Glutamatergic neuron (in vitro differentiated cells): Measurements from ENCODE around the gene PRPF6. TPM values are rescaled to one million over a fixed set of nuclear protein-coding genes. Genes with fewer than 3 reads are reported as not detected.
"Not testable (repeated sequence)": the region's sequence is repeated elsewhere in the genome, so short reads cannot be mapped to it uniquely, and the experiment has no call there.

Source experiments
- DNase-seq: peaks from one replicate; pipeline ENCODE4 v3.0.0; 2022
- H3K27ac Mint-ChIP-seq: one replicate; pipeline ENCODE4 v1.8.0; 2020; ENCODE audit warnings: mild to moderate bottlenecking, mixed read lengths, inconsistent platforms; ENCODE audit not compliant: unreplicated experiment
- H3K27me3 Mint-ChIP-seq: one replicate; pipeline ENCODE4 v1.8.0; 2020; ENCODE audit warnings: mild to moderate bottlenecking, moderate library complexity, mixed read lengths, inconsistent platforms; ENCODE audit not compliant: unreplicated experiment
- H3K36me3 Mint-ChIP-seq: one replicate; pipeline ENCODE4 v1.8.0; 2020; ENCODE audit warnings: mild to moderate bottlenecking, mixed read lengths, inconsistent platforms; ENCODE audit not compliant: unreplicated experiment
- H3K4me1 Mint-ChIP-seq: one replicate; pipeline ENCODE4 v1.8.0; 2020; ENCODE audit warnings: mild to moderate bottlenecking, low read depth, mixed read lengths, inconsistent platforms; ENCODE audit not compliant: unreplicated experiment
- H3K4me3 Mint-ChIP-seq: one replicate; pipeline ENCODE4 v1.8.0; 2020; ENCODE audit warnings: mild to moderate bottlenecking, mixed read lengths, inconsistent platforms; ENCODE audit not compliant: unreplicated experiment
- H3K9me3 Mint-ChIP-seq: one replicate; pipeline ENCODE4 v1.8.0; 2020; ENCODE audit warnings: mild to moderate bottlenecking, moderate library complexity, mixed read lengths, inconsistent platforms; ENCODE audit not compliant: unreplicated experiment
- total RNA-seq: library from RNA; stranded (reverse); fragmentation: NEBNext Ultra II Directional; extraction: Animal tissue kit (Norgen Biotek cat#: 25700); gene quantifications from one replicate; pipeline ENCODE4 v1.2.1, GENCODE V29; 2021; ENCODE audit not compliant: unreplicated experiment
- TF ChIP-seq, protein P1 (sequence below): fragments of 200-600 bp; sonication (generic); IDR thresholded peaks from one replicate; pipeline ENCODE4 v1.5.0; 2021; ENCODE audit not compliant: partially characterized antibody, unreplicated experiment

PRPF6 gene
- total RNA-seq, 1 donor from 2014 or later, result 60.9 TPM

DNA sequence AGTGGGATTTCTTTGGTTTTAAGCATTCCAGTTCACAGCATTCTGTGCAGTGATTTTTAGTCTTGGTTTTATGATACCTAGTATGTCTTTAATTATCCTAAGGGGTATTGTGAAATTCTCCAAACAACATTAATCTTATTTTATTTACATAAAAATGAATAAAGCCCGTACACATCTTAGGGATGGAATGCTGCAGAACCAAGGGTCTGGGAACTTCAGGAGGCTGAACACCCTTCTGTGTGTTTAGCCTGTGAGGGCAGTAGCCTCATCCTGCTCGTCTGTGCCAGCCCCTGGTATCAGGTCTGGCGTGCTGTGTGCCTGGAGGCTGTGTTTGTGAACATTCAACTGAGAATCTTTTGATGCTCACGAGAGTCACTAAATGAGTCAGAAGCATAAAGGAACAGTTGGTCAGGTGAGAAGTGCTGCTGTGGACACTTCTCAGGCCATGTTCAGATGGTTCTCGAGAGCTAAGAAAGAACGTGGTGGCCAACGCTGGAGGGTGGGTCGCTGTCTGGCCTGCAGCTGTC lies 29.8 kb downstream of the PRPF6 start:
- no peak for DNase-seq
- Mint-ChIP-seq H3K27me3 (no peaks in the 10 kb centered on the region), H3K9me3 (peaks cover 4% of the 10 kb centered on the region), H3K27ac (no peak overlapping the region), H3K4me1 (peaks cover 2% of the 10 kb centered on the region), H3K36me3 (peaks cover 9% of the 10 kb centered on the region), H3K4me3 (no peak overlapping the region)
- TF ChIP-seq, protein P1, sequence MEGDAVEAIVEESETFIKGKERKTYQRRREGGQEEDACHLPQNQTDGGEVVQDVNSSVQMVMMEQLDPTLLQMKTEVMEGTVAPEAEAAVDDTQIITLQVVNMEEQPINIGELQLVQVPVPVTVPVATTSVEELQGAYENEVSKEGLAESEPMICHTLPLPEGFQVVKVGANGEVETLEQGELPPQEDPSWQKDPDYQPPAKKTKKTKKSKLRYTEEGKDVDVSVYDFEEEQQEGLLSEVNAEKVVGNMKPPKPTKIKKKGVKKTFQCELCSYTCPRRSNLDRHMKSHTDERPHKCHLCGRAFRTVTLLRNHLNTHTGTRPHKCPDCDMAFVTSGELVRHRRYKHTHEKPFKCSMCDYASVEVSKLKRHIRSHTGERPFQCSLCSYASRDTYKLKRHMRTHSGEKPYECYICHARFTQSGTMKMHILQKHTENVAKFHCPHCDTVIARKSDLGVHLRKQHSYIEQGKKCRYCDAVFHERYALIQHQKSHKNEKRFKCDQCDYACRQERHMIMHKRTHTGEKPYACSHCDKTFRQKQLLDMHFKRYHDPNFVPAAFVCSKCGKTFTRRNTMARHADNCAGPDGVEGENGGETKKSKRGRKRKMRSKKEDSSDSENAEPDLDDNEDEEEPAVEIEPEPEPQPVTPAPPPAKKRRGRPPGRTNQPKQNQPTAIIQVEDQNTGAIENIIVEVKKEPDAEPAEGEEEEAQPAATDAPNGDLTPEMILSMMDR, result no peak

DNA sequence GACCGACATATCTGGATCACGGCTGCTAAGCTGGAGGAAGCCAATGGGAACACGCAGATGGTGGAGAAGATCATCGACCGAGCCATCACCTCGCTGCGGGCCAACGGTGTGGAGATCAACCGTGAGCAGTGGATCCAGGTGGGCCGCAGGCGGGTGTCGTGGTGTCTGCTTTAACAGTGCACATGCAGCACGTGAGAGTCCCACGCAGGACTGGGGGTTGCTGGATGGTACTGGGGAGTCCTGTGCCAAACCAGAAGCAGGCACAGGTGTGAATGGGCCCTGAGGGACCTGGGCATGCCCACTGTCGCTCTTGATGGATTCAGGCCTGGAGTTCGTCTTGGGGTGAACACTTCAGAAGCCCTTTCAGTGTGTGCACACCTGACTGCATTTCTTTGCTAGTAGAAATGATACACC lies 30.4 kb downstream of the PRPF6 start:
- Mint-ChIP-seq H3K27ac (no peak overlapping the region), H3K27me3 (no peaks in the 10 kb centered on the region), H3K4me3 (no peak overlapping the region), H3K36me3 (peaks cover 9% of the 10 kb centered on the region), H3K9me3 (peaks cover 4% of the 10 kb centered on the region), H3K4me1 (peaks cover 2% of the 10 kb centered on the region)
- DNase-seq, result no peak
- TF ChIP-seq, protein P1, result no peak

DNA sequence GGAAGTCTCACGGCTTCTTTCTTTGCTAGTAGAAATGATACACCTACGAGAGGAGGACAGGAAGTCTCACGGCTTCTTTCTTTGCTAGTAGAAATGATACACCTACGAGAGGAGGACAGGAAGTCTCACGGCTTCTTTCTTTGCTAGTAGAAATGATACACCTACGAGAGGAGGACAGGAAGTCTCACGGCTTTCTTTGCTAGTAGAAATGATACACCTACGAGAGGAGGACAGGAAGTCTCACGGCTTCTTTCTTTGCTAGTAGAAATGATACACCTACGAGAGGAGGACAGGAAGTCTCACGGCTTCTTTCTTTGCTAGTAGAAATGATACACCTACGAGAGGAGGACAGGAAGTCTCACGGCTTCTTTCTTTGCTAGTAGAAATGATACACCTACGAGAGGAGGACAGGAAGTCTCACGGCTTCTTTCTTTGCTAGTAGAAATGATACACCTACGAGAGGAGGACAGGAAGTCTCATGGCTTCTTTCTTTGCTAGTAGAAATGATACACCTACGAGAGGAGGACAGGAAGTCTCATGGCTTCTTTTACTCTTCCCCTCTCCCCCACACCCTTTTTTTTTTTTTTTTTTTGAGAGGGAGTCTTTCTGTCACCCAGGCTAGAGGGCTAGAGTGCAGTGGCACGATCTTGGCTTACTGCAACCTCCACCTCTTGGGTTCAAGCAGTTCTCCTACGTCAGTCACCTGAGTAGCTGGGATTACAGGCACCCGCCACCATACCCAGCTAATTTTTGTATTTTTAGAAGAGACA lies 31.6 kb downstream of the PRPF6 start:
- not testable (repeated sequence) for H3K9me3 Mint-ChIP-seq, H3K4me1 Mint-ChIP-seq, DNase-seq, H3K27ac Mint-ChIP-seq, H3K4me3 Mint-ChIP-seq, H3K27me3 Mint-ChIP-seq
- H3K36me3 Mint-ChIP-seq, result peaks cover 11% of the 10 kb centered on the region

DNA sequence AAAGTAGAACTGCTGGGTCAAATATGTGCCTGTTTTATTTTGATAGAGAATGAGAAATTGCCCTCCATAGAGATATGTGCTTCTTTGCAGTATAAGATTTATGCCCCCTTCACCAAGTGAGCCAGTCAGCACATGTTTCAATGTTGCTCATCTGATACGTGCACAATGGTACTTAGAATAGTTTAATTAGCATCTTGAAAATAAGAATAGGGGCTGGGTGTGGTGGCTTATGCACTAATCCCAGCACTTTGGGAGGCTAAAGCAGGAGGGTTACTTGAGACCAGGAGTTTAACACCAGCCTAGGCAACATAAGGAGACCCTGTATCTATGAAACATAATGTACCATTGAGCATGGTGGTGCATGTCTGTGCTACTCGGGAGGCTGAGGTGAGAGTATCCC lies 34.7 kb downstream of the PRPF6 start:
- TF ChIP-seq, protein P1, result no peak
- DNase-seq, result no peak
- Mint-ChIP-seq H3K4me1 (no peaks in the 10 kb centered on the region), H3K27ac (no peak overlapping the region), H3K36me3 (peaks cover 5% of the 10 kb centered on the region), H3K9me3 (peaks cover 3% of the 10 kb centered on the region), H3K4me3 (no peak overlapping the region), H3K27me3 (peaks cover 4% of the 10 kb centered on the region)

DNA sequence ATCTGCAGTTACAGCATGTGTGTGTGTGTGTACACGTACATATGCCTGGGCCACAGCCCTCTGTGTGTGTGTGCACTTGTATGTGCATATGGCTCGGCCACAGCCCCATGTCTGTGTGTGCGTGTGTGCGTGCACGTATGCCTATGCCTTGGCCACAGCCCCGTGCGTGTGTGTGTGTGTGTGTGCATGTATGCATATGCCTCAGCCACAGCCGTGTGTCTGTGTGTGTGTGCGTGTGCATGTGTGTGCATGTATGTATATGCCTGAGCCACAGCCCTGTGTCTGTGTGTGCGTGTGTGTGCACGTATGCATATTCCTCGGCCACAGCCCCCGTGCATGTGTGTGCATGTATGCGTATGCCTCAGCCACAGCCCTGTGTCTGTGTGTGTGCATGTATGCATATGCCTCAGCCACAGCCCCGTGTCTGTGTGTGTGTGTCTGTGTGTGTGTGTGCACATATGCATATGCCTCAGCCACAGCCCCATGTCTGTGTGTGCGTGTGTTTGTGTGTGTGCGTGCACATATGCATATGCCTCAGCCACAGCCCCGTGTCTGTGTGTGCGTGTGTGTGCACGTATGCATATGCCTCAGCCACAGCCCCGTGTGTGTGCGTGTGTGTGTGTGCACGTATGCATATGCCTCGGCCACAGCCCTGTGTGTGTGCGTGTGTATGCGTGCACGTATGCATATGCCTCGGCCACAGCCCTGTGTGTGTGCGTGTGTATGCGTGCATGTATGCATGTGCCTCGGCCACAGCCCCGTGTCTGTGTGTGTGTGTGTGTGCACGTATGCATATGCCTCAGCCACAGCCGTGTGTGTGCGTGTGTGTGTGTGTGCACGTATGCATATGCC lies 40.4 kb downstream of the PRPF6 start:
- H3K27me3 Mint-ChIP-seq, result peaks cover 10% of the 10 kb centered on the region
- DNase-seq, result no peak
- H3K4me1 Mint-ChIP-seq, result no peaks in the 10 kb centered on the region
- H3K9me3 Mint-ChIP-seq, result peaks cover 2% of the 10 kb centered on the region
- TF ChIP-seq, protein P1, result no peak
- H3K27ac Mint-ChIP-seq, result peak overlapping the region; percentile 28
- H3K4me3 Mint-ChIP-seq, result no peak overlapping the region
- H3K36me3 Mint-ChIP-seq, result peaks cover 5% of the 10 kb centered on the region
